K562 (cell line): Measurements from ENCODE around the gene IL1B. TPM values are rescaled to one million over a fixed set of nuclear protein-coding genes. Genes with fewer than 3 reads are reported as not detected.

ENCODE experiments used
- ATAC-seq: fragments of 200-7000 bp; cut with Tn5 transposase; 3 replicates; pipeline ENCODE4 v1.9.1; 2020; ENCODE audit warnings: moderate library complexity
- BruUV-seq: library from RNA; stranded (reverse); fragments of 400-500 nt; replicated peaks from 2 replicates; lab custom pipeline; 2021; lab: Mats Ljungman, UMichigan
- CTCF ChIA-PET: fragments of 300-600 bp; formaldehyde crosslinking; extraction: SDS; loops from one replicate; lab custom pipeline; 2021; ENCODE audit warnings: low intra/inter-chr PET ratio; lab: Yijun Ruan, JAX
- POLR2A ChIA-PET: fragments of 300-600, 350-650 bp; sonication (Branson Sonifier 250); formaldehyde crosslinking; extraction: SDS; loops from one replicate; lab custom pipeline; 2021; ENCODE audit warnings: antibody characterized with exemption, inconsistent platforms; lab: Yijun Ruan, JAX
- DNase-seq, 4 experiments: peaks; one replicate each; pipeline versions ENCODE4 v3.0.0 to v3.0.0-alpha.2; 2011 to 2018; ENCODE audit warnings: low spot score in 3 of 4, mixed read lengths in 3 of 4; ENCODE audit errors: extremely low read depth in 1 of 4
- FAIRE-seq: peaks from 2 replicates; lab custom pipeline; 2011; peaks lifted over from hg19 to GRCh38; lab: Jason Lieb, UNC
- H2AFZ ChIP-seq: 2 replicates; pipeline ENCODE4 v1.6.0; 2011; ENCODE audit warnings: low read depth, low read length, control low read depth, inconsistent platforms
- H3K27ac ChIP-seq: fragments of 200-600 bp; 3 replicates; pipeline ENCODE4 v1.8.0; 2011; ENCODE audit warnings: low read depth, mild to moderate bottlenecking, control low read depth, inconsistent platforms, low read length, moderate library complexity, mixed read lengths; ENCODE audit errors: extremely low read depth
- H3K27me3 ChIP-seq, 2 experiments: fragments of 300-600 bp in 1 of 2; 2 replicates in 1 of 2; 3 replicates in 1 of 2; pipeline versions ENCODE4 v1.6.0 to v1.8.0; 2011; ENCODE audit warnings: inconsistent platforms in 2 of 2, low read length in 2 of 2, mild to moderate bottlenecking in 1 of 2, mixed read lengths in 1 of 2, moderate library complexity in 1 of 2; ENCODE audit not compliant: control insufficient read depth in 2 of 2, insufficient read depth in 2 of 2
- H3K36me3 ChIP-seq: fragments of 300-600 bp; 3 replicates; pipeline ENCODE4 v1.8.0; 2011; ENCODE audit warnings: mild to moderate bottlenecking, low read length, inconsistent platforms; ENCODE audit not compliant: control insufficient read depth, insufficient read depth
- H3K4me1 ChIP-seq, 2 experiments: fragments of 200-600 bp in 1 of 2; replicated peaks in 1 of 2; 2 replicates in 1 of 2; 3 replicates in 1 of 2; pipeline versions ENCODE4 v1.5.1 to v1.8.0; 2011; ENCODE audit warnings: inconsistent platforms in 2 of 2, low read length in 2 of 2, mild to moderate bottlenecking in 1 of 2, mixed read lengths in 1 of 2, moderate library complexity in 1 of 2; ENCODE audit not compliant: control insufficient read depth in 2 of 2, insufficient read depth in 2 of 2
- H3K4me2 ChIP-seq: 2 replicates; pipeline ENCODE4 v1.6.1; 2011; ENCODE audit warnings: low read length, control low read depth, inconsistent platforms, mixed read lengths; ENCODE audit not compliant: insufficient read depth
- H3K4me3 ChIP-seq: fragments of 200-600 bp; sonication (generic), shearing (Covaris generic); 2 replicates; pipeline ENCODE4 v1.5.1; 2016; ENCODE audit warnings: control low read depth, inconsistent platforms
- H3K79me2 ChIP-seq: fragments of 200-600 bp; 3 replicates; pipeline ENCODE4 v1.8.0; 2011; ENCODE audit warnings: low read length, inconsistent platforms; ENCODE audit not compliant: control insufficient read depth, insufficient read depth
- H3K9ac ChIP-seq, 2 experiments: 2 replicates each; pipeline versions ENCODE4 v1.6.0 to v1.6.1; 2011; ENCODE audit warnings: low read depth in 2 of 2, low read length in 2 of 2, control low read depth in 1 of 2, inconsistent platforms in 1 of 2, mild to moderate bottlenecking in 1 of 2, mixed read lengths in 1 of 2; ENCODE audit not compliant: insufficient read depth in 1 of 2
- H3K9me1 ChIP-seq: one replicate; pipeline ENCODE4 v1.6.0; 2011; ENCODE audit warnings: inconsistent platforms, mild to moderate bottlenecking, low read length, moderate library complexity; ENCODE audit not compliant: control insufficient read depth, insufficient read depth
- H3K9me3 ChIP-seq: replicated peaks from 2 replicates; pipeline ENCODE4 v1.5.1; 2011; ENCODE audit warnings: low read depth, low read length, inconsistent platforms; ENCODE audit not compliant: control insufficient read depth, insufficient read depth
- H4K20me1 ChIP-seq: replicated peaks from 2 replicates; pipeline ENCODE4 v1.6.1; 2011; ENCODE audit warnings: low read length, inconsistent platforms, mixed read lengths; ENCODE audit not compliant: control insufficient read depth, insufficient read depth
- BACH1 ChIP-seq: fragments of 200-800 bp; sonication (Bioruptor generic); IDR thresholded peaks from 2 replicates; pipeline ENCODE4 v1.6.1; 2016; ENCODE audit warnings: missing genetic modification characterization, missing compliant biosample characterization
- EP300 ChIP-seq: IDR thresholded peaks from 2 replicates; pipeline ENCODE4 v1.6.1; 2012; ENCODE audit warnings: low read length, improper control_type of control experiment
- EWSR1 ChIP-seq: fragments of 450-650 bp; IDR thresholded peaks from 2 replicates; pipeline ENCODE4 v1.6.1; 2018; ENCODE audit warnings: borderline replicate concordance, mild to moderate bottlenecking, low read depth, moderate library complexity; ENCODE audit not compliant: partially characterized antibody
- FOXK1 ChIP-seq: sonication (generic); formaldehyde crosslinking; IDR thresholded peaks from 2 replicates; pipeline ENCODE4 v1.8.0; 2022; ENCODE audit warnings: missing genetic modification reagents, mild to moderate bottlenecking, borderline replicate concordance
- HIVEP1 ChIP-seq: fragments of 250-450 bp; sonication (Bioruptor Pico); IDR thresholded peaks from 2 replicates; pipeline ENCODE4 v1.4.0; 2020; ENCODE audit warnings: mild to moderate bottlenecking
- KLF1 ChIP-seq: fragments of 450-650 bp; IDR thresholded peaks from 2 replicates; pipeline ENCODE4 v1.6.1; 2016; ENCODE audit warnings: missing genetic modification characterization, missing compliant biosample characterization
- L3MBTL2 ChIP-seq: fragments of 450-650 bp; IDR thresholded peaks from 2 replicates; pipeline ENCODE4 v1.6.1; 2016; ENCODE audit warnings: mild to moderate bottlenecking, moderate library complexity
- MEF2D ChIP-seq: conservative IDR thresholded peaks from 2 replicates; pipeline ENCODE4 v1.6.1; 2016; ENCODE audit warnings: low read depth, missing genetic modification characterization, missing compliant biosample characterization
- NCOA2 ChIP-seq, 2 experiments: fragments of 450-650 bp; IDR thresholded peaks; 2 replicates each; pipeline ENCODE4 v1.6.1; 2018; ENCODE audit warnings: mild to moderate bottlenecking in 2 of 2, moderate library complexity in 1 of 2; ENCODE audit not compliant: partially characterized antibody in 2 of 2
- NR4A1 ChIP-seq, 2 experiments: fragments of 250-450 bp in 1 of 2; fragments of 450-650 bp in 1 of 2; sonication (Bioruptor Pico) in 1 of 2; IDR thresholded peaks; 2 replicates each; pipeline versions ENCODE4 v1.4.0 to v1.6.1; 2016 to 2020; ENCODE audit warnings: mild to moderate bottlenecking in 2 of 2, missing compliant biosample characterization in 1 of 2, missing genetic modification characterization in 1 of 2, moderate library complexity in 1 of 2
- RBM39 ChIP-seq: fragments of 200-400 bp; formaldehyde crosslinking; optimal IDR thresholded peaks from 2 replicates; pipeline ENCODE3; 2018; ENCODE audit warnings: low read depth, low read length
- RUNX1 ChIP-seq: sonication (generic); IDR thresholded peaks from 2 replicates; pipeline ENCODE4 v1.6.1; 2016; ENCODE audit warnings: antibody characterized with exemption, low read depth
- TEAD1 ChIP-seq, 2 experiments: fragments of 450-650 bp in 1 of 2; sonication (generic) in 1 of 2; formaldehyde crosslinking; IDR thresholded peaks; 2 replicates each; pipeline versions ENCODE4 v1.4.0 to v1.8.0; 2020 to 2022; ENCODE audit warnings: mild to moderate bottlenecking in 2 of 2, missing genetic modification reagents in 1 of 2
- ZBTB49 ChIP-seq: sonication (generic); formaldehyde crosslinking; IDR thresholded peaks from 2 replicates; pipeline ENCODE4 v1.8.0; 2022; ENCODE audit warnings: missing genetic modification reagents, mild to moderate bottlenecking, borderline replicate concordance
- ZNF124 ChIP-seq: sonication (generic); formaldehyde crosslinking; IDR thresholded peaks from 2 replicates; pipeline ENCODE4 v1.8.1; 2022; ENCODE audit warnings: missing genetic modification reagents
- ZNF140 ChIP-seq: fragments of 250-450 bp; sonication (Bioruptor Pico); IDR thresholded peaks from 2 replicates; pipeline ENCODE4 v1.8.0; 2021; ENCODE audit warnings: moderate library complexity, mild to moderate bottlenecking, inconsistent platforms
- ZNF57 ChIP-seq: fragments of 450-650 bp; formaldehyde crosslinking; IDR thresholded peaks from 2 replicates; pipeline ENCODE4 v1.4.0; 2020; ENCODE audit warnings: mild to moderate bottlenecking, moderate library complexity
- WGBS: fragments of 100-300 bp; shearing (Covaris generic); methylation state at CpG from one replicate; pipeline ENCODE4 v1.1.6; 2016; ENCODE audit warnings: low coverage, mixed read lengths; ENCODE audit not compliant: insufficient coverage; ENCODE audit errors: missing lambda C conversion rate; 5-methylcytosine and 5-hydroxymethylcytosine counted together
- in situ Hi-C: fragments of 300-500 bp; cut with MboI; formaldehyde crosslinking; loops from 4 replicates; pipeline ENCODE4 v1.15.0; 2018; ENCODE audit warnings: inconsistent platforms, mixed read lengths
- intact Hi-C: fragments of 100-400 bp; cut with micrococcal nuclease; formaldehyde crosslinking; loops from 2 replicates; pipeline ENCODE4 v1.14.2; 2022
- polyA plus RNA-seq, 8 experiments: library from polyadenylated mRNA; depleted of rRNA in 4 of 8; stranded (reverse) in 5 of 8; unstranded in 3 of 8; fragments of >200 nt; fragmentation: Nextera tagmentation in 2 of 8; fragmentation: Illumina TruSeq in 1 of 8; extraction: Ambion mirVana in 2 of 8; extraction: Trizol in 1 of 8; gene quantifications; 2 replicates each; pipeline versions ENCODE4 v1.2.1 to v1.2.3, GENCODE V29; 2011 to 2014; ENCODE audit warnings: inconsistent platforms in 1 of 8, missing spikeins in 1 of 8
- total RNA-seq, 7 experiments: library from RNA; depleted of rRNA in 6 of 7; stranded (reverse); fragments of >200 nt in 6 of 7; fragmentation: Illumina TruSeq in 2 of 7; extraction: Trizol in 2 of 7; gene quantifications; 2 replicates each; pipeline versions ENCODE4 v1.2.1 to v1.2.3, GENCODE V29; 2011 to 2021; ENCODE audit warnings: low replicate concordance in 1 of 7
- TF ChIP-seq, protein P1 (sequence below): sonication (generic); formaldehyde crosslinking; IDR thresholded peaks from 2 replicates; pipeline ENCODE4 v1.8.0; 2022; ENCODE audit warnings: missing genetic modification reagents, mild to moderate bottlenecking, borderline replicate concordance

IL1B gene
- total and polyA plus RNA-seq, 9 of the 15 experiments (the other 6 are each of a cell fraction or from before 2014, with no cell fraction given): 0.29 TPM; not detected in 8

GRCh38 chr2:112794841-112795240 is 41.7 kb downstream of the IL1B start (continued):
- TF ChIP-seq ZNF124 (CRISPR knock-in tag) (no peak), NR4A1 (CRISPR knock-in tag; IDR thresholded peaks at IDR 0.05) (peak; percentile 17; the same call in 1 of the 2 replicates), NR4A1 (tag; IDR thresholded peaks at IDR 0.05) (peak; percentile 67), FOXK1 (CRISPR knock-in tag) (no peak), HIVEP1 (CRISPR knock-in tag) (0 out of 2 replicates have a peak, but pooled peaks have one; percentile 64), BACH1 (tag) (no peak), ZNF140 (no peak), EWSR1 (no peak)

- H2AFZ ChIP-seq: peak overlapping the region; percentile 53
- H3K79me2 ChIP-seq: no peaks in the 10 kb centered on the region
- no peaks in the 10 kb centered on the region for H4K20me1 ChIP-seq
- FAIRE-seq: peak; percentile 94
- H3K4me1 ChIP-seq: peaks cover 3 to 24% of the 10 kb centered on the region in 2 experiments
- CTCF ChIA-PET: no interaction called here
- ATAC-seq: peak; percentile 93
- intact Hi-C loops: loop anchor here (2.0 kb wide), 1 partner anchor 29 kb away; the partner anchor contains the start of gene CKAP2L
- in situ Hi-C loops: no loop called here
- H3K4me2 ChIP-seq: no peak overlapping the region
- no peaks in the 10 kb centered on the region for H3K9me1 ChIP-seq
- H3K36me3 ChIP-seq: no peaks in the 10 kb centered on the region
- H3K9ac ChIP-seq: peak overlapping the region in 1 of 2 experiments; percentile 62; a peak in 2 of 4 replicates
- WGBS: 5% methylated on average over 5 of the region's 5 CpGs
- H3K27ac ChIP-seq: peak overlapping the region; percentile 81
- POLR2A ChIA-PET: interaction anchor here (0.7 to 2.0 kb wide), 2 partner anchors 11 to 17 kb away, joined by 4 to 7 read pairs; no protein-coding TSS in a partner anchor
- no peaks in the 10 kb centered on the region for H3K27me3 ChIP-seq
- no TSS peak for BruUV-seq
- DNase-seq: peak; percentile 59 to 92 (median 73)
- 0 out of 2 replicates have a peak, but pooled peaks cover 4% of the 10 kb centered on the region for H3K9me3 ChIP-seq
- H3K4me3 ChIP-seq: no peak overlapping the region
- TF ChIP-seq RBM39 (no peak), TEAD1 (CRISPR knock-in tag; IDR thresholded peaks at IDR 0.05) (peak; percentile 58 to 84; a peak in 3 of 4 replicates), L3MBTL2 (peak; percentile 98), RUNX1 (no peak), NCOA2 (IDR thresholded peaks at IDR 0.05; ENCODE audit: partially characterized antibody in 2 of 2) (peak in 1 of 2 experiments; percentile 7), MEF2D (tag) (peak; percentile 62; the same call in 1 of the 2 replicates), ZNF57 (CRISPR knock-in tag) (no peak), EP300 (peak; percentile 94), KLF1 (tag) (no peak), ZBTB49 (CRISPR knock-in tag) (no peak)
- TF ChIP-seq, protein P1, sequence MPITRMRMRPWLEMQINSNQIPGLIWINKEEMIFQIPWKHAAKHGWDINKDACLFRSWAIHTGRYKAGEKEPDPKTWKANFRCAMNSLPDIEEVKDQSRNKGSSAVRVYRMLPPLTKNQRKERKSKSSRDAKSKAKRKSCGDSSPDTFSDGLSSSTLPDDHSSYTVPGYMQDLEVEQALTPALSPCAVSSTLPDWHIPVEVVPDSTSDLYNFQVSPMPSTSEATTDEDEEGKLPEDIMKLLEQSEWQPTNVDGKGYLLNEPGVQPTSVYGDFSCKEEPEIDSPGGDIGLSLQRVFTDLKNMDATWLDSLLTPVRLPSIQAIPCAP: no peak
Measured at GRCh38 chr2:112794131-112794733, 42.3 kb downstream of the IL1B start.
